ENCODE measurements around the gene TBP.

- TF ChIP-seq SPI1 (IDR thresholded peaks at IDR 0.05; ENCODE audit: borderline replicate concordance, low read depth), result no peak
- TF ChIP-seq CTCF (IDR thresholded peaks at IDR 0.05; ENCODE audit: insufficient read depth, low read length), result no peak
Measured at GRCh38 chr6:170590725-170591124, 36.6 kb downstream of the TBP start.
